Right lung (tissue), 5 donors: ENCODE results near the gene ENPP5. TPM values are rescaled to one million over a fixed set of nuclear protein-coding genes. Genes with fewer than 3 reads are reported as not detected.
"Not testable (repeated sequence)": the region's sequence is repeated elsewhere in the genome, so short reads cannot be mapped to it uniquely, and the experiment has no call there.

Experiments
- DNase-seq, 2 donors: peaks; one replicate each; pipeline ENCODE4 v3.0.0-alpha.2; 2013
- polyA plus RNA-seq, 5 donors: library from polyadenylated mRNA; unstranded; fragments of 120-200 nt; gene quantifications; one replicate each; pipeline versions ENCODE4 v1.2.1 to v1.2.3, GENCODE V29; 2013; ENCODE audit warnings: inconsistent platforms in 1 of 5, low replicate concordance in 1 of 5; ENCODE audit not compliant: insufficient read length in 5 of 5, insufficient read depth in 1 of 5

The ENPP5 gene
- polyA plus RNA-seq, 5 donors = 6.6 to 12.0 (median 10.2) TPM

- no peak for DNase-seq
Measured at GRCh38 chr6:46175976-46176375, 5.2 kb upstream of the ENPP5 start.

- no peak for DNase-seq
Measured at GRCh38 chr6:46175446-46175845, 4.7 kb upstream of the ENPP5 start.

GRCh38 chr6:46174904-46175303 is 4.1 kb upstream of the ENPP5 start:
- no peak for DNase-seq

DNA sequence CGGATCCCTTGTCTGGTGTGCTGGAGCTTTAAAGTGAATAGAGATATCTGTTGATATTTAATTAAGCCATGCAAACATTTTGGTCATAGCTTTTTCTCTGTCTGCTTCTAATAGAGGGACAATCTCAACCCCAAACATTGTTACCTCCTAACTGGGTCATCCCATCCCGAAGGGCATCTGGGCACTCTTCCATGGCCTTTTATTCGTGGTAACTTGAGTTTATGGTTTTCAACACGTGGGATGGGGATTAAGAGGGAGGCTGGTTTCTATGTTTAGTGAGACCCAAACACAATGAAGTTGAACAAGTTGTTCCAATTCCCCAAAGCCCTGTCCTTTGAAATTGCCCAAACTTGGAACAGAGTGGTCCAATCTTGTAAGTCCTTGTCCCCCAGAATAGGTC is 1.4 kb upstream of the ENPP5 start:
- no peak for DNase-seq

DNA sequence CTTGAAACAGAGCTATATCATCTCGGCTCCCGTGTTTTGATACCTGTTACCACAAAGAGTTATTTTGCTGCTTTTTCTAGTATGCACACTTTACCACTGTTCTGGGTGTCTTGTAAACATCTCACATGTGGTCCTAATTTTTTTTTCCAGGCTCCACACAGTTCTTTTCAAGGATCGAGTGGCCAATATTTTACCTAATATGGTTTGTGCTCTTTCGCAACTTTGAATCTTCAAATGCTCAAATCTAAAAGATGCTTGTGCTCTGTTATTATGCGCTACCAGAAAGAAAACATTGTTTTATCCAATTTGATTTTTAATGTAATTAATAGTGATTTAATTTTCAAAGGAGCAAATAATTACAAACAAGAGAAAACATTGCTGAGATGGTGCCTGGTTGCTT is 10.7 kb downstream of the ENPP5 start:
- DNase-seq = no peak

DNA sequence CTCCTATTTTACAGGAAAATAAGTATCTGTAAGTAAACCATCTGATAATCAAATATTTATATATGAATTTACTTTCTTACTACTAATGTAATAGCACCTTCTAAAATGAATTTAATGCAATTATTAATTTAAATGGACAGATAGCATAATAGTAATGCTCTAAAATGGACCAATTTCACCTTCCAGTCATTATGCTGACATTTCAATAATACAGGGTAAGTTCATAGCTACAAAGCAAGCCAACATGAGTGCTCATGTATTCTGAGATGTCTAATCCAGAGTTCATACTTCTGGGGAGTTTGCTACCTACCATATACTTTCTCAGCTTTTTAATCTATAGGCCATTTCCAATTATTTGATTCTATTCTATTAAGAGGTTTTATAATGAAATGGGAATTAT is 11.6 kb downstream of the ENPP5 start:
- DNase-seq = no peak

GRCh38 chr6:46156701-46157100 is 14.1 kb downstream of the ENPP5 start:
- DNase-seq = no peak

DNA sequence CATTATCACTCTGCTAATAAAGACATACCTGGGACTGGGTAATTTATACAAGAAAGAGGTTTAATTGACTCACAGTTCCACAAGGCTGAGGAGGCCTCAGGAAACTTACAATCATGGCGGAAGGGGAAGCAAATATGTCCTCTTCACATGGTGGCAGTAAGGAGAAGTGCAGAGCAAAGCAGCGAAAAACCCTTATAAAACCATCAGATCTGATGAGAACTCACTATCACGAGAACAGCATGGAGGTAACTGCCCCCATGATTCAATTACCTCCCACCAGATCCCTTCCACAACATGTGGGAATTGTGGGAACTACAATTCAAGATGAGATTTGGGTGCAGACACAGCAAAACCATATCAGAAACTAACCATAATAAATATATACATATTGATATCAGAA is 21.7 kb downstream of the ENPP5 start:
- not testable (repeated sequence) for DNase-seq

GRCh38 chr6:46144270-46144669 is 26.5 kb downstream of the ENPP5 start:
- no peak for DNase-seq

GRCh38 chr6:46138281-46138680 is 32.5 kb downstream of the ENPP5 start:
- no peak for DNase-seq

GRCh38 chr6:46137387-46137786 is 33.4 kb downstream of the ENPP5 start:
- no peak for DNase-seq

- DNase-seq = no peak
Measured at GRCh38 chr6:46136831-46137230, 33.9 kb downstream of the ENPP5 start.

GRCh38 chr6:46135176-46135575 is 35.6 kb downstream of the ENPP5 start:
- no peak for DNase-seq

GRCh38 chr6:46134216-46134615 is 36.6 kb downstream of the ENPP5 start:
- no peak for DNase-seq

GRCh38 chr6:46131291-46131690 is 39.5 kb downstream of the ENPP5 start:
- DNase-seq = not testable (repeated sequence)

DNA sequence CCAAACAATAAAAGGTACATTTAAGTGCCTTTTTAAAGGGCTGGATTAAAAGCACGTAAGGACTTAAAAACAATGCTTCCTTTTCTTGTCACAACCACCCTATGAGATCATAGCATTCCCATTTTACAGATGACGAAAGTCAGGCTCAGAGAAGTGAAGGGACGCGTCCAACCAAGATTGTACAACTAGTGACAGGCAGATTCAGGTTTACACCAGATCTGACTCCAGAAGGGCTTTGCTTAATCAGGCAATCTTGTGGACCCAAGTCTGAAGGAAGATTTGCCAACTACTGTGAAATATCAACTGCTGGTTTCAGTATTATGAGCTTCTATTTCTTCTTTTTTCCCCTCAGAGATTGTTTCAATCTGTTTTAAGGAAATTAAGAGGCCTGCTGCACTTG is 40.1 kb downstream of the ENPP5 start:
- no peak for DNase-seq

DNA sequence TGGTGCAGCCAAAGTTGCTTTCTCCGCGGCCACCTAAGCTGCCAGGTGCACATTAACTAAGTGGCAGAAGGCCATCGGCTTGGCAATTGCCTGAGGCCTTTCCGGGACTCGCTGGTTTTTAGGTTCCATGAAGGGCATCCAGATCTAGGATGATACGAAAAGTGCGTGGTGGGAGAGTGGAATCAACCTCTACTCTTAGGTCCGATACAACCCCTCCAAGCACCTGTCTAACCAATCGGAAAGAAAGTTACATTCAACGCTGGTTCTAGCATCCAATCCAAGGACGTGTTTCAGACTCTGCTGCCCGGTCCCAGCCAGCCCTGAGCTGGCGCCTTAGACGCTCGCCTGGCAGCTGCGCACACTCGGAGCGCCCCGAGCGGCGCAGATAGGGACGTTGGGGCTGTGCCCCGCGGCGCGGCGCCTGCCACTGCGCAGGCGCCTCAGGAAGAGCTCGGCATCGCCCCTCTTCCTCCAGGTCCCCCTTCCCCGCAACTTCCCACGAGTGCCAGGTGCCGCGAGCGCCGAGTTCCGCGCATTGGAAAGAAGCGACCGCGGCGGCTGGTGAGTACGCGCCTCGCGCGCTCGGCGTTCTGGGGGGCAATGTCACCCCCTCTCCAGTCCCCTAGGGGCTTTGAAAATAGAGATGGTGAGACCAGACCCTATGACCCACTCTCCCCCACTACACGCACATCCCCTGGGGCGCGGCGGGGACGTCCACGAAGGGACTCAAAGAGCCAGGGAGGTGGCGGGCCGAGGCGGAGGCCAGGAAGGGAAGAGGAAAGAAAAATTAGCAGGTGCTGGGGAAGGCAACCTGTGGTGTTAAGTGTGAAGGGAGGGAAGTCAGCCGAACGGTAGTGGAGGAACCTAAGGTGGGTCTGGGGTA is 40.9 kb downstream of the ENPP5 start, which contains the start of gene ENPP4:
Gene ENPP4 (plus strand): TSS at position 361 of the 883 bp plus-strand sequence. CDS start 9,595 bp downstream, outside the sequence.
- peak; percentile 87 to 91 for DNase-seq

- no peak for DNase-seq
Measured at GRCh38 chr6:46129291-46129628, 41.5 kb downstream of the ENPP5 start.

- DNase-seq = no peak
Measured at GRCh38 chr6:46128476-46128875, 42.3 kb downstream of the ENPP5 start.

DNA sequence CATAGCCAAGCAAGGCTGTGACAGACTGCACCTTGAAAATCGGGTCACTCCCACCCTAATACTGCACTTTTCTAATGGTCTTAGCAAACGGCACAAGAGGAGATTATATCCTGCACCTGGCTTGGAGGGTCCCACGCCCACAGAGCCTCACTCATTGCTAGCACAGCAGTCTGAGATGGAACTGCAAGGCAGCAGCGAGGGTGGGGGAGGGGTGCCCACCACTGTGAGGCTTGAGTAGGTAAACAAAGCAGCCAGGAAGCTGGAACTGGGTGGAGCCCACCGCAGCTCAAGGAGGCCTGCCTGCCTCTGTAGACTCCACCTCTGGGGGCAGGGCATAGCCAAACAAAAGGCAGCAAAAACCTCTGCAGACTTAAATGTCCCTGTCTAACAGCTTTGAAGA is 51.1 kb downstream of the ENPP5 start:
- not testable (repeated sequence) for DNase-seq

GRCh38 chr6:46118836-46119235 is 51.9 kb downstream of the ENPP5 start:
- no peak for DNase-seq

GRCh38 chr6:46118157-46118556 is 52.6 kb downstream of the ENPP5 start:
- DNase-seq = no peak

GRCh38 chr6:46116289-46116688 is 54.5 kb downstream of the ENPP5 start:
- no peak for DNase-seq

GRCh38 chr6:46115634-46116033 is 55.1 kb downstream of the ENPP5 start:
- no peak for DNase-seq
